ENCODE results near the gene CEPT1.
A peak's percentile ranks its signal among the peaks of the same experiment; 100 is the strongest.

CEPT1 gene

GRCh38 chr1:111202366-111202706 lies 62.3 kb downstream of the CEPT1 start:
- TF ChIP-seq CTCF (IDR thresholded peaks at IDR 0.05; ENCODE audit: insufficient read depth, low read depth, low read length, missing control alignments): no peak
- peak overlapping the region; percentile 15 for H3K4me3 ChIP-seq (ENCODE audit: low read length)

GRCh38 chr1:111202707-111203623 lies 62.9 kb downstream of the CEPT1 start:
- H3K4me3 ChIP-seq (ENCODE audit: low read length): peak overlapping the region; percentile 51
- DNase-seq (ENCODE audit: low read depth): no peak
- no peak for TF ChIP-seq CTCF (IDR thresholded peaks at IDR 0.05; ENCODE audit: insufficient read depth, low read depth, low read length, missing control alignments)

More at GRCh38 chr1:111202366-111202706, 62.3 kb downstream of the CEPT1 start:
- peak; percentile 82 for DNase-seq (ENCODE audit: low read depth)

- H3K4me3 ChIP-seq (ENCODE audit: low read length): peak overlapping the region; percentile 51
- peak; percentile 62 for DNase-seq (ENCODE audit: low read depth)
- TF ChIP-seq CTCF (IDR thresholded peaks at IDR 0.05; ENCODE audit: insufficient read depth, low read depth, low read length, missing control alignments): no peak
Measured at GRCh38 chr1:111203681-111204200, 63.7 kb downstream of the CEPT1 start.

GRCh38 chr1:111204201-111204982 lies 64.4 kb downstream of the CEPT1 start:
- TF ChIP-seq CTCF (IDR thresholded peaks at IDR 0.05; ENCODE audit: insufficient read depth, low read depth, low read length, missing control alignments): no peak
- DNase-seq (ENCODE audit: low read depth): peak; percentile 25
- H3K4me3 ChIP-seq (ENCODE audit: low read length): peak overlapping the region; percentile 51

- H3K4me3 ChIP-seq (ENCODE audit: low read length): no peak overlapping the region
- no peak for TF ChIP-seq CTCF (IDR thresholded peaks at IDR 0.05; ENCODE audit: insufficient read depth, low read depth, low read length, missing control alignments)
- DNase-seq (ENCODE audit: low read depth): no peak
Measured at GRCh38 chr1:111204983-111205713, 65.1 kb downstream of the CEPT1 start.

GRCh38 chr1:111205714-111206050 lies 65.7 kb downstream of the CEPT1 start:
- no peak for TF ChIP-seq CTCF (IDR thresholded peaks at IDR 0.05; ENCODE audit: insufficient read depth, low read depth, low read length, missing control alignments)
- no peak overlapping the region for H3K4me3 ChIP-seq (ENCODE audit: low read length)
- DNase-seq (ENCODE audit: low read depth): peak; percentile 52
